ENCODE measurements around the gene ATG13.
"Not testable (repeated sequence)": the region's sequence is repeated elsewhere in the genome, so short reads cannot be mapped to it uniquely, and the experiment has no call there.

- not testable (repeated sequence) for TF ChIP-seq POLR2A (IDR thresholded peaks at IDR 0.05; ENCODE audit: low read length); GATA1 (IDR thresholded peaks at IDR 0.05; ENCODE audit: low read depth, low read length)
Observed at GRCh38 chr11:46709351-46709750, 92.0 kb downstream of the ATG13 start.

All from erythroblast (primary cell).